ENCODE measurements around the gene P4HTM.

Gene P4HTM, protein sequence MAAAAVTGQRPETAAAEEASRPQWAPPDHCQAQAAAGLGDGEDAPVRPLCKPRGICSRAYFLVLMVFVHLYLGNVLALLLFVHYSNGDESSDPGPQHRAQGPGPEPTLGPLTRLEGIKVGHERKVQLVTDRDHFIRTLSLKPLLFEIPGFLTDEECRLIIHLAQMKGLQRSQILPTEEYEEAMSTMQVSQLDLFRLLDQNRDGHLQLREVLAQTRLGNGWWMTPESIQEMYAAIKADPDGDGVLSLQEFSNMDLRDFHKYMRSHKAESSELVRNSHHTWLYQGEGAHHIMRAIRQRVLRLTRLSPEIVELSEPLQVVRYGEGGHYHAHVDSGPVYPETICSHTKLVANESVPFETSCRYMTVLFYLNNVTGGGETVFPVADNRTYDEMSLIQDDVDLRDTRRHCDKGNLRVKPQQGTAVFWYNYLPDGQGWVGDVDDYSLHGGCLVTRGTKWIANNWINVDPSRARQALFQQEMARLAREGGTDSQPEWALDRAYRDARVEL

DNA sequence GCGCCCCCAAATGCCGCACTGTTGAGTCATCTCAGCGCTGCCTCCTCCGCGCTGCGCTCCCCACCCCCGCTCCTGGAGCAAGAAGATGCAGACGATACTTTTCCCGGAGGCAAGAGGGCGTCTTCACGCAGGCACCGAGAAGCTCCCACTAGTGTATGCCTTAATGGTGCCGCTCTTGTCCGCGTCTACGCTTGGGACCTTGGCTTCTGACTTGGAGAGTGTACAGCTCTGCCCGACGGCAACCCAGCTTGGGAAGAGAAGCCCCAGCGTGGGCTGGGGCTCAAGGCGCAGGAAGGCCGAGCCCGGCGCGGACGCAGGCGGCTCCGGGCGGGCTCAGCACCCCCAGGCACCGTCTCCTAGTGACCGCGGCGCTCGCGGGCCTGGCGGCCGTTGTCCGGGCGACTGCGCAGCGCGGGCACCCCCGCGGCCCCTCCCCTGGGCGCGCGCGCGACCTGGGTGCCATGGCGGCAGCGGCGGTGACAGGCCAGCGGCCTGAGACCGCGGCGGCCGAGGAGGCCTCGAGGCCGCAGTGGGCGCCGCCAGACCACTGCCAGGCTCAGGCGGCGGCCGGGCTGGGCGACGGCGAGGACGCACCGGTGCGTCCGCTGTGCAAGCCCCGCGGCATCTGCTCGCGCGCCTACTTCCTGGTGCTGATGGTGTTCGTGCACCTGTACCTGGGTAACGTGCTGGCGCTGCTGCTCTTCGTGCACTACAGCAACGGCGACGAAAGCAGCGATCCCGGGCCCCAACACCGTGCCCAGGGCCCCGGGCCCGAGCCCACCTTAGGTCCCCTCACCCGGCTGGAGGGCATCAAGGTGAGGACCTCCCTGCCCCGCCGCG, at the start of gene P4HTM:
Gene P4HTM (plus strand): TSS at position 446 of the 840 bp plus-strand sequence. CDS start 16 bp downstream, at position 462.
- TF ChIP-seq, protein P1, sequence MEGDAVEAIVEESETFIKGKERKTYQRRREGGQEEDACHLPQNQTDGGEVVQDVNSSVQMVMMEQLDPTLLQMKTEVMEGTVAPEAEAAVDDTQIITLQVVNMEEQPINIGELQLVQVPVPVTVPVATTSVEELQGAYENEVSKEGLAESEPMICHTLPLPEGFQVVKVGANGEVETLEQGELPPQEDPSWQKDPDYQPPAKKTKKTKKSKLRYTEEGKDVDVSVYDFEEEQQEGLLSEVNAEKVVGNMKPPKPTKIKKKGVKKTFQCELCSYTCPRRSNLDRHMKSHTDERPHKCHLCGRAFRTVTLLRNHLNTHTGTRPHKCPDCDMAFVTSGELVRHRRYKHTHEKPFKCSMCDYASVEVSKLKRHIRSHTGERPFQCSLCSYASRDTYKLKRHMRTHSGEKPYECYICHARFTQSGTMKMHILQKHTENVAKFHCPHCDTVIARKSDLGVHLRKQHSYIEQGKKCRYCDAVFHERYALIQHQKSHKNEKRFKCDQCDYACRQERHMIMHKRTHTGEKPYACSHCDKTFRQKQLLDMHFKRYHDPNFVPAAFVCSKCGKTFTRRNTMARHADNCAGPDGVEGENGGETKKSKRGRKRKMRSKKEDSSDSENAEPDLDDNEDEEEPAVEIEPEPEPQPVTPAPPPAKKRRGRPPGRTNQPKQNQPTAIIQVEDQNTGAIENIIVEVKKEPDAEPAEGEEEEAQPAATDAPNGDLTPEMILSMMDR (conservative IDR thresholded peaks at IDR 0.05): peak; percentile 57
- peak within 1 kb of the TSS; percentile 99 for H3K27ac ChIP-seq

DNA sequence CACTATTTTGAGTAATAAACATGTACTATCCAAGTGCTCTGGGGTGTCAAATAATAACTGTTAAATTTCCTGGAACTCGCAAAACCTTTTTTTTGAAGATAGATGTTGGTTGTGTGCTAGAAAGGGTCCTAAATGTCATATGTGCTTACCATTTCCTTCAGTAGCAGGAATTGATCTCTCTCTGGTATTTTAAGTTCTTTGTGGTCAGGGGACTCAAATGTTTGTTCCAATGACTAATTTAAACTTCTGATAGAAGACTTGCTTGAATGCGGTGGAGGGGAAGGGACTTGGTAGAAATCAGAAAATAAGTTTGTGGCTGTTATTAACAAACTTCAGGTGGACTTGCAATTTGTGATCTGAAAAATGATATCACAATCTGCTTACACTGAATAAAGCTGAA, 44.6 kb upstream of the P4HTM start:
- H3K27ac ChIP-seq: no peak overlapping the region
- TF ChIP-seq, protein P1 (conservative IDR thresholded peaks at IDR 0.05): no peak

DNA sequence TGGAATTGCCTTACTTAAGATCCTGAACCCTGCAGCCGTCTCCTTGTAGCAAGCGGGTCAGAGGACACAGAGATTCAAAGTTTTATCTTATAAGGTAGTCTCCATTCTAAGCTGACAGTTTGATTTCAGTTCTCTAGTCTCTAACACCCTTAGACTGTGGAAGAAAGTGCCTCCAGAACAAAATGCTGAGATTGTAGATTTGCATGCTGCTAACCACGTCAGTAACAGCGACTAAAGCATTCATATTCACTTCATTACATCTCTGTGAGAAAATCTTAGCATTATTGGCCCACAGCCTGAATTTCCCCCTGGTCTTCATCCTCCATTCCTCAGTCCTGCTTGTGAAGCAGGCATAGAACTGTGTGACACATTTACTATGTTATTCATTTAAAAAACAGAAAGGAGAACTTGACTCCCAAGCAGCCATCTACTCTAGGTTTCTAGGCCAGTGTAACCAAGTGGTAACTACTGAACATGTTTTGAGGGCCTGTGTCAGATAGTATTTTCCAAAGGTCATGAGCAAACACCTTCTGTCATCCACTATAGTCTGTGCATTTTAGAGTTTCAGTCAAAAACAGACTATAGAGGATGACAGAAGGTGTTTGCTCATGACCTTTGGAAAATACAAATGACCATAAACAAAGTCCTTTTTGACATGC, 44.0 kb upstream of the P4HTM start:
- TF ChIP-seq, protein P1 (conservative IDR thresholded peaks at IDR 0.05): no peak
- H3K27ac ChIP-seq: no peak overlapping the region

DNA sequence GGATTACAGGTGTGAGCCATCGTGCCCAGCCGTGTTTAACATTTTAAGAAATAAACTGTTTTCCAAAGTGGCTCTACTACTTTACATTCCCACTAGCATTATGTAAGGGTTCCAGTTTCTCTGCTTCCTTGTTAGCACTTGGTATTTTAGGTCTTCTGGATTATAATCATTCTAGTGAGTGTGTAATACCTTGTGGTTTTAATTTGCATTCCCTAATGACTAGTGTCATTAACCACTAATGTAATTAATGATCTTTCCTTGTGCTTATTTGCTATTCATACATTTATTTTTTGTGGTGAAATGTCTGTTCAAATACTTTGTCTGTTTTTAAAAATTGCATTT, 40.7 kb upstream of the P4HTM start:
- TF ChIP-seq, protein P1 (conservative IDR thresholded peaks at IDR 0.05): no peak

DNA sequence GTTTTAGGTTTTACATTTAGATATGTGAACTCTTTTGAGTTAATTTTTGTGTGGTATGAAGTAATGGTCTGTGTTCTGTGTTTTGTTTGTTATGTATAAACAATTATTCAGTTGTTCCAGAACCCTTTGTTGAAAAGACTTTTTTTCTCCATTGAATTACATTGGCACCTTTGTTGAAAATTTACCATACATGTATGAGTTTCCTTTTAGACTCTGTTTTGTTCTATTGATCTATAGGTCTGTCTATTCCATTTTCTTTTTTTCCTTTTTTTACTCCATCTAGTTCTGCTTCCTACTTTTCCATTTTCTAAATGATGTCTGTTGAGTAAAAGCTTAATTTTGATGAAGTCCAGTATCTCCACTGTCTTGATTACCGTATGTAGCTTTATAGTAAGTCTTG, 40.0 kb upstream of the P4HTM start:
- TF ChIP-seq, protein P1 (conservative IDR thresholded peaks at IDR 0.05): no peak
- no peak overlapping the region for H3K27ac ChIP-seq

More for the DNA sequence above, 40.7 kb upstream of the P4HTM start:
- H3K27ac ChIP-seq: no peak overlapping the region

DNA sequence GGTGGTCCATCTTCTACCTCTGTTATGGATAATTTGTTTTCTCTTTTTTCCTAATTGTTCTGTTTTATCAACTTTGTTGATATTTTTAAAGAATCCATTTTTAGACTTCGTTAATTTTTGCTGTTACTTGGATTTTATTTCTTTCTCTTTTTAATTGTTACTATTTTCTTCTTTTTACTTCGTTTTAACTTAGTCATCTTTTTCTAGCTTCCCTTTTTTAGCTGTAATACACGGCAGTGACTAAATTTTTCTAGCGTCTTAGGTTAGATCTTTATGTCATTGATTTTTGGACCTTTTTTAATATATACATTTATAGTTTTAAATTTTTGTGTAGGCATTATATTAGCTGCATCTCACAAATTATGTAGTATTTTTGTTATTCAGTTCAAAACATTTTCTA, 38.3 kb upstream of the P4HTM start:
- no peak overlapping the region for H3K27ac ChIP-seq
- TF ChIP-seq, protein P1 (conservative IDR thresholded peaks at IDR 0.05): no peak
